Measurements from ENCODE around the gene CHSY1. TPM values are rescaled to one million over a fixed set of nuclear protein-coding genes. Genes with fewer than 3 reads are reported as not detected.

The CHSY1 gene
- total RNA-seq, 2 experiments from 2014 or later = 44.6 to 46.4 TPM

DNA sequence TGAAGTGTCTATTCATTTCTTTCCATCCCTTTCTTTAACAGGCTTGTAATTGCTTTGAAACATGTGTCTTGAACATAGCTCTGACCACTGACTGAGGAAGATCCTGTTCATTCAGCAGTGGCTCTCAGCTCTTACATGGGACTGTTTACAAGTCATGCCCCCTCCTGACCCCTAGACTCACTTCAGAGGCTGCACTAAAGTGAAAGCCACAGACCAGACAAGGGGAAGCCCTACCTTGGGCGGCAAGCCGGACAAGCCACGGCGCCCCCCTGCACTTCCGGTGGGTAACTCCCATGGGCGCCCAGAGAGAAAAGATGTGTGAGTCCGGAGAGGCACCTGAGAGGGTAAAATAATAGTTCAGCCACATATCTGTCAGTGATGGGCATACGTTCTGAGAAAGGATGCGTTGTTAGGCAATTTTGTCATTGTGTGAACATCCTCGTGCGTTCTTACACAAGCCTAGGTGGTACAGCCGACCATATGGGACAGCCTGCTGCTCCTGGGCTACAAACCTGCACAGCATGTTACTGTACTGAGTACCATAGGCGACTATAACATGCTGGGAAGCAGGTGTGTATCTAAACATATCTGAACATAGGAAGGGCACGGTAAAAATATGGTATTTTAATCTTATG, 116.2 kb downstream of the CHSY1 start:
- peak overlapping the region; percentile 9 for H3K4me3 Mint-ChIP-seq
- DNase-seq = peak; percentile 42

DNA sequence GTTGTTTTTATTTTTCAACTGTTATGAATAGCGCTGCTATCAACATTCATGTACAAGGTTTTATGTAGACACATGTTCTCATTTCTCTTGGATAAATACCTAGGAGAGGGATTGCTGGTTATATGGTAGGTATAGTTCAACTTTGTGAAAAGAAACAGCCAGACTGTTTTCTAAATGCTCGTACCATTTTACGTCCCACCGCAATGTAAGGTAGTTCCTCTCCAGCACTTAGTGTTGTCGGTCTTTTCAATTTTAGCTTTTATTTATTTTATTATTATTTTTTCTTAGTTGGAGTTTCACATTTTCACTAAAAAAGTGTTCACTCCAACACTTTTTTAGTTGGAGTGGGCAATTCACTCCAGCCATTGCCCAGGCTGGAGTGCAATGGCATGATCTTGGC, 117.1 kb downstream of the CHSY1 start:
- Mint-ChIP-seq H3K27me3 (ENCODE audit: low read depth) (no peaks in the 10 kb centered on the region), H3K9me3 (ENCODE audit: insufficient read depth) (peaks cover 12% of the 10 kb centered on the region), H3K36me3 (ENCODE audit: low read depth) (peaks cover 19% of the 10 kb centered on the region), H3K4me3 (no peak overlapping the region), H3K4me1 (ENCODE audit: low read depth) (peaks cover 55% of the 10 kb centered on the region), H3K27ac (no peak overlapping the region)
- DNase-seq (no peak), ATAC-seq (no peak)
- ChIA-PET CTCF (interaction anchor here (0.8 to 1.1 kb wide), 3 partner anchors 12 to 20 kb away, joined by 3 read pairs; no protein-coding TSS in a partner anchor), POLR2A (interaction anchor here (1.2 kb wide), 1 partner anchor 9 kb away, joined by 3 read pairs; no protein-coding TSS in a partner anchor)

More for the DNA sequence above, 116.2 kb downstream of the CHSY1 start:
- H3K27me3 Mint-ChIP-seq (ENCODE audit: low read depth) = no peaks in the 10 kb centered on the region
- POLR2A ChIA-PET = interaction anchor here (0.7 to 1.3 kb wide), 3 partner anchors 8 to 108 kb away, joined by 3 to 4 read pairs (median 3); no protein-coding TSS in a partner anchor
- peaks cover 7% of the 10 kb centered on the region for H3K9me3 Mint-ChIP-seq (ENCODE audit: insufficient read depth)
- peaks cover 52% of the 10 kb centered on the region for H3K4me1 Mint-ChIP-seq (ENCODE audit: low read depth)
- CTCF ChIA-PET = interaction anchor here (0.8 to 2.5 kb wide), 5 partner anchors 7 to 123 kb away, joined by 3 to 7 read pairs (median 3); no protein-coding TSS in a partner anchor
- H3K27ac Mint-ChIP-seq = peak overlapping the region; percentile 77
- H3K36me3 Mint-ChIP-seq (ENCODE audit: low read depth) = peaks cover 14% of the 10 kb centered on the region
- ATAC-seq = peak; percentile 48

DNA sequence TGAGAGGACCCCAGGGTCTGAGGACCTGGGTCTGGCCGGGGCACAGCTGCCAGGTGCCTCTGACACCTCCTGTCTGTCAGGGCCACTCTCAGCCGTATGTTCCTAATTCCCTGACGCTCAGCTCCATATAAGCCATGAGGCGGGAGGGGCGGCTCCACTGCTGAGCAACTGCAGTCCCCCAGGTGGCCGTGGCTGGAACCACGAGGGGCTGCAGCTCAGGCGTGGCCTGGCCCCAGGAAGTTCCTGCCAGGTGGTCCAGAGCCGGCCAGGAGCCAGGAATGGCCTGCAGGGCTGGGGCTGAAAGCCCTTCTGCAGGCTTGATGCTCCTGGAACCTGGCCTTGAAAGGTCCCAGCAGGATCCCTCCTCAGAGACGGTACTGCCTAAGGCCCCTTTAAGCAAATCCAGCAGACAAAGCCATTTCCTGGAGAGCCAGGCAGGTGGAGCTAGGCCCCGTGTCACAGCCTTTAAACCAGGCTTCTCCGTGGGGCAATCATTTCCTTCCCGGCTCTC, 118.0 kb downstream of the CHSY1 start:
- ATAC-seq = no peak
- Mint-ChIP-seq H3K27ac (peak overlapping the region; percentile 68), H3K36me3 (ENCODE audit: low read depth) (peaks cover 21% of the 10 kb centered on the region), H3K27me3 (ENCODE audit: low read depth) (no peaks in the 10 kb centered on the region), H3K4me3 (no peak overlapping the region), H3K9me3 (ENCODE audit: insufficient read depth) (peaks cover 19% of the 10 kb centered on the region), H3K4me1 (ENCODE audit: low read depth) (peaks cover 59% of the 10 kb centered on the region)
- ChIA-PET POLR2A (no interaction called here), CTCF (interaction anchor here (0.7 kb wide), 1 partner anchor 17 kb away, joined by 3 read pairs; no protein-coding TSS in a partner anchor)
- DNase-seq = no peak

GRCh38 chr15:101133181-101133460, 118.7 kb downstream of the CHSY1 start:
- H3K4me1 Mint-ChIP-seq (ENCODE audit: low read depth) = peaks cover 61% of the 10 kb centered on the region
- H3K27ac Mint-ChIP-seq = no peak overlapping the region
- ATAC-seq = no peak
- H3K27me3 Mint-ChIP-seq (ENCODE audit: low read depth) = no peaks in the 10 kb centered on the region
- no peak for DNase-seq
- peaks cover 26% of the 10 kb centered on the region for H3K9me3 Mint-ChIP-seq (ENCODE audit: insufficient read depth)
- CTCF ChIA-PET = no interaction called here
- peaks cover 28% of the 10 kb centered on the region for H3K36me3 Mint-ChIP-seq (ENCODE audit: low read depth)
- no peak overlapping the region for H3K4me3 Mint-ChIP-seq
- POLR2A ChIA-PET = no interaction called here

DNA sequence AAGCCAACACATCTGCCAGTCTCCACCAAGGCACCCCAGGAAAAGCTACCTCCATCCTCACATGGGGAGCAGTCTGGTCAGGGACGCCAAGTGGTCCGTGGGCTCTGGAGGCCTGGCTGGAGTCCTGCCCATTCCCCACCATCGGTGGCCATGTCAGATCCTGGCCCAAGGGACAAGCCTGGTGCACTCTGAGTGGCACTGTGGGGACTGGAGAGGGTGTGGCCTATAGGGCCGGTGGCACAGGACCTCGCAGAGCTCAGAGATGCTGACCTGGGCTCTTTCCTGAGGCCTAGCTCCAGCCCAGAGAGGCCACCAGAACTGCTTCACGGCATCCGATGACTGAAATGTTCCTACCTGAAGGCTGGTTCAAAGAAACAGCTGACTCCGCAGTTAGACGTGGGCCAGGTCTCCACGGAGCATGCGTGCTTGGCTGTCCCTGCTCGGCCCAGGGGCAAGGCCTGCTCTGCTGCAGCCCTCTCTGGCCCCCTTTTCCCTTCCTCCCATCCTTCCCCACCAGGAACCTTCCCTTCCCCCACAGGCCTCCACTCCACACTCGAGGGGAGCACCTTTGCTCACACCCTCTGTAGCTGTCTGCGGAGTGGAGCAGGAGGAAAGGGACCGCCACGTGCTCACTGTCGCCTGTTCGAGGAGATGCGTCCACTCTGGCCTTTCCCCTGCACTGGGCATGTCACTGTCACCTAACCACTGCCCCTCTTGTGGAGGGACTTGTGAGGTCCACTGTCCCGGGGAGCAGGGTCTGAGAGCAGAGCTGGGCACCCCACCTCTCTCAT, 119.3 kb downstream of the CHSY1 start:
- Mint-ChIP-seq H3K4me1 (ENCODE audit: low read depth) (peaks cover 61% of the 10 kb centered on the region), H3K36me3 (ENCODE audit: low read depth) (peaks cover 33% of the 10 kb centered on the region), H3K9me3 (ENCODE audit: insufficient read depth) (peaks cover 31% of the 10 kb centered on the region), H3K27ac (no peak overlapping the region), H3K4me3 (no peak overlapping the region), H3K27me3 (ENCODE audit: low read depth) (no peaks in the 10 kb centered on the region)
- ChIA-PET POLR2A (no interaction called here), CTCF (no interaction called here)
- DNase-seq (no peak), ATAC-seq (no peak)

- ATAC-seq = no peak
- peaks cover 35% of the 10 kb centered on the region for H3K36me3 Mint-ChIP-seq (ENCODE audit: low read depth)
- DNase-seq = no peak
- peaks cover 61% of the 10 kb centered on the region for H3K4me1 Mint-ChIP-seq (ENCODE audit: low read depth)
- peak overlapping the region; percentile 19 for H3K27ac Mint-ChIP-seq
- no peaks in the 10 kb centered on the region for H3K27me3 Mint-ChIP-seq (ENCODE audit: low read depth)
- peaks cover 32% of the 10 kb centered on the region for H3K9me3 Mint-ChIP-seq (ENCODE audit: insufficient read depth)
- no peak overlapping the region for H3K4me3 Mint-ChIP-seq
- POLR2A ChIA-PET = no interaction called here
- CTCF ChIA-PET = no interaction called here
Observed at GRCh38 chr15:101131489-101132389, 120.1 kb downstream of the CHSY1 start.

GRCh38 chr15:101129851-101130380, 121.9 kb downstream of the CHSY1 start:
- POLR2A ChIA-PET = interaction anchor here (0.6 kb wide), 1 partner anchor 46 kb away, joined by 3 read pairs; no protein-coding TSS in a partner anchor
- Mint-ChIP-seq H3K27me3 (ENCODE audit: low read depth) (no peaks in the 10 kb centered on the region), H3K9me3 (ENCODE audit: insufficient read depth) (peaks cover 32% of the 10 kb centered on the region)

GRCh38 chr15:101128221-101129015, 123.4 kb downstream of the CHSY1 start:
- Mint-ChIP-seq H3K9me3 (ENCODE audit: insufficient read depth) (peaks cover 32% of the 10 kb centered on the region), H3K27me3 (ENCODE audit: low read depth) (no peaks in the 10 kb centered on the region), H3K27ac (peak overlapping the region; percentile 98), H3K4me3 (peak overlapping the region; percentile 69), H3K36me3 (ENCODE audit: low read depth) (peaks cover 34% of the 10 kb centered on the region), H3K4me1 (ENCODE audit: low read depth) (peaks cover 66% of the 10 kb centered on the region)
- no peak for DNase-seq
- ChIA-PET POLR2A (interaction anchor here (1.0 to 1.3 kb wide), 3 partner anchors 13 to 114 kb away, joined by 3 to 4 read pairs (median 3); no protein-coding TSS in a partner anchor), CTCF (interaction anchor here (0.7 to 2.7 kb wide), 11 partner anchors 8 to 129 kb away, joined by 3 to 15 read pairs (median 3); no protein-coding TSS in a partner anchor)
- ATAC-seq = no peak

More at GRCh38 chr15:101129851-101130380, 121.9 kb downstream of the CHSY1 start:
- peaks cover 60% of the 10 kb centered on the region for H3K4me1 Mint-ChIP-seq (ENCODE audit: low read depth)
- DNase-seq = no peak
- H3K27ac Mint-ChIP-seq = no peak overlapping the region
- no peak for ATAC-seq
- H3K36me3 Mint-ChIP-seq (ENCODE audit: low read depth) = peaks cover 33% of the 10 kb centered on the region
- CTCF ChIA-PET = interaction anchor here (2.3 to 2.7 kb wide), 2 partner anchors 7 to 127 kb away, joined by 7 to 15 read pairs; no protein-coding TSS in a partner anchor
- no peak overlapping the region for H3K4me3 Mint-ChIP-seq

DNA sequence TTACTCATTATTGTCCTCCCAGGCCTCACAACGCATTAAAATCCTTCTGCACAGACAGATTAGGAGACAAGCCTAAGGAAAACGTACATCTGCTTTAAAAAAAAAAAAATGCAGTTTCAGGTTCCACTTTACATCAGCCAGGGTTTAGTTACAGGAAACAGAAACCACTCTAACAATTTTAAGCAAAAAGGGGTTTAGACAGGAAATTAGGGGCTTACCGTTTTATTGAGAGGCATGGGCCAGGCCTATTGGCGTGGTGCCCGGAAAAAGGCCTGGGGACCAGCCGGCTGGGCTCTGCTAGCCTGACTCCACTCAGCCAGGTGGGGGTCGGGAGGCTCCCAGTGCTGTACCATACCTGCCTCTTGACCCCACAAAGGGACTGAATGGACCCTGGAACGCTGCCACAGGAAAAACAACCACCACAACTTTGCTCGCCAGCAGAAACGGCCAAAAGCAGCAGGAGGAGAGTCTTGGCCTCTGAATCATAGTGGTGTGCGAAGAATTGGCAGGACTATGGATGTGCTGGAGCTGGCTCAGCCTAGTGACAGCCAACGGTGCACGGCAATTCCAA, 124.3 kb downstream of the CHSY1 start:
- Mint-ChIP-seq H3K9me3 (ENCODE audit: insufficient read depth) (peaks cover 32% of the 10 kb centered on the region), H3K4me3 (peak overlapping the region; percentile 69), H3K36me3 (ENCODE audit: low read depth) (peaks cover 37% of the 10 kb centered on the region), H3K4me1 (ENCODE audit: low read depth) (peaks cover 74% of the 10 kb centered on the region), H3K27ac (peak overlapping the region; percentile 98), H3K27me3 (ENCODE audit: low read depth) (no peaks in the 10 kb centered on the region)
- ChIA-PET POLR2A (interaction anchor here (0.6 to 1.8 kb wide), 10 partner anchors 8 to 116 kb away, joined by 3 to 12 read pairs (median 4); no protein-coding TSS in a partner anchor), CTCF (interaction anchor here (0.7 to 2.7 kb wide), 10 partner anchors 9 to 130 kb away, joined by 3 to 15 read pairs (median 4); no protein-coding TSS in a partner anchor)
- ATAC-seq (peak; percentile 73), DNase-seq (peak; percentile 61)

Data from activated CD8-positive, alpha-beta T cell treated with anti-CD3 and anti-CD28 coated beads, Interleukin-2, amount 10 ng/mL, durations not matched to agents 7 days and 5 days (primary cell).